HepG2 (cell line): Measurements from ENCODE around the gene YY1. TPM values are rescaled to one million over a fixed set of nuclear protein-coding genes. Genes with fewer than 3 reads are reported as not detected.
A peak's percentile ranks its signal among the peaks of the same experiment; 100 is the strongest.

Experiments used
- AHR ChIP-seq: IDR thresholded peaks from 2 replicates; pipeline ENCODE4 v1.6.1; 2018; ENCODE audit warnings: missing genetic modification reagents, missing compliant biosample characterization
- CHCHD3 ChIP-seq: sonication (generic); formaldehyde crosslinking; IDR thresholded peaks from 2 replicates; pipeline ENCODE4 v1.8.0; 2022; ENCODE audit warnings: mild to moderate bottlenecking, missing genetic modification reagents, moderate library complexity
- FOXA3 ChIP-seq: IDR thresholded peaks from 2 replicates; pipeline ENCODE4 v1.6.1; 2016; ENCODE audit warnings: missing genetic modification reagents, missing compliant biosample characterization
- ISX ChIP-seq: sonication (generic); formaldehyde crosslinking; conservative IDR thresholded peaks from 2 replicates; pipeline ENCODE4 v1.5.0; 2020; ENCODE audit warnings: missing genetic modification reagents
- NFKBIZ ChIP-seq: IDR thresholded peaks from 2 replicates; pipeline ENCODE4 v1.6.1; 2018; ENCODE audit warnings: missing genetic modification reagents, missing compliant biosample characterization
- YEATS2 ChIP-seq: sonication (generic); formaldehyde crosslinking; IDR thresholded peaks from 2 replicates; pipeline ENCODE4 v1.4.0; 2020; ENCODE audit warnings: missing genetic modification reagents, borderline replicate concordance
- ZNF317 ChIP-seq: sonication (generic); formaldehyde crosslinking; IDR thresholded peaks from 2 replicates; pipeline ENCODE4 v1.5.0; 2020; ENCODE audit warnings: mild to moderate bottlenecking, missing genetic modification reagents
- ZNF343 ChIP-seq: sonication (generic); formaldehyde crosslinking; IDR thresholded peaks from 2 replicates; pipeline ENCODE4 v1.4.0; 2020; ENCODE audit warnings: mild to moderate bottlenecking, missing genetic modification reagents
- ZNF414 ChIP-seq: sonication (generic); formaldehyde crosslinking; IDR thresholded peaks from 2 replicates; pipeline ENCODE4 v1.5.0; 2020; ENCODE audit warnings: missing genetic modification reagents
- ZNF557 ChIP-seq: sonication (generic); formaldehyde crosslinking; IDR thresholded peaks from 2 replicates; pipeline ENCODE4 v1.4.0; 2020; ENCODE audit warnings: missing genetic modification reagents
- polyA plus RNA-seq, 8 experiments: library from polyadenylated mRNA; depleted of rRNA in 3 of 8; stranded (reverse) in 7 of 8; unstranded in 1 of 8; fragments of >200 nt; fragmentation: Illumina TruSeq in 4 of 8; extraction: Trizol in 4 of 8; gene quantifications; 2 replicates each; pipeline versions ENCODE4 v1.2.1 to v1.2.3, GENCODE V29; 2011 to 2016; ENCODE audit warnings: low read depth in 4 of 8, missing spikeins in 1 of 8, mixed read lengths in 1 of 8; ENCODE audit not compliant: insufficient read depth in 1 of 8
- total RNA-seq, 5 experiments: library from RNA; depleted of rRNA; stranded (reverse); fragments of >200 nt; fragmentation: Illumina TruSeq; extraction: Trizol; gene quantifications; 2 replicates each; pipeline ENCODE4 v1.2.3, GENCODE V29; 2016; ENCODE audit warnings: low read depth in 1 of 5
- TF ChIP-seq, protein P1 (sequence below): sonication (generic); formaldehyde crosslinking; IDR thresholded peaks from 2 replicates; pipeline ENCODE4 v1.4.0; 2020; ENCODE audit warnings: missing genetic modification reagents
- TF ChIP-seq, protein P2 (sequence below): fragments of 450-650 bp; IDR thresholded peaks from 2 replicates; pipeline ENCODE4 v1.6.1; 2017; ENCODE audit warnings: mild to moderate bottlenecking
- TF ChIP-seq, protein P3 (sequence below): sonication (generic); formaldehyde crosslinking; IDR thresholded peaks from 2 replicates; pipeline ENCODE4 v1.5.1; 2020; ENCODE audit warnings: mild to moderate bottlenecking, missing genetic modification reagents

Gene YY1
- total and polyA plus RNA-seq, 2 of the 13 experiments (the other 11 are each of a cell fraction or from before 2014, with no cell fraction given): 29.4 to 68.1 TPM

DNA sequence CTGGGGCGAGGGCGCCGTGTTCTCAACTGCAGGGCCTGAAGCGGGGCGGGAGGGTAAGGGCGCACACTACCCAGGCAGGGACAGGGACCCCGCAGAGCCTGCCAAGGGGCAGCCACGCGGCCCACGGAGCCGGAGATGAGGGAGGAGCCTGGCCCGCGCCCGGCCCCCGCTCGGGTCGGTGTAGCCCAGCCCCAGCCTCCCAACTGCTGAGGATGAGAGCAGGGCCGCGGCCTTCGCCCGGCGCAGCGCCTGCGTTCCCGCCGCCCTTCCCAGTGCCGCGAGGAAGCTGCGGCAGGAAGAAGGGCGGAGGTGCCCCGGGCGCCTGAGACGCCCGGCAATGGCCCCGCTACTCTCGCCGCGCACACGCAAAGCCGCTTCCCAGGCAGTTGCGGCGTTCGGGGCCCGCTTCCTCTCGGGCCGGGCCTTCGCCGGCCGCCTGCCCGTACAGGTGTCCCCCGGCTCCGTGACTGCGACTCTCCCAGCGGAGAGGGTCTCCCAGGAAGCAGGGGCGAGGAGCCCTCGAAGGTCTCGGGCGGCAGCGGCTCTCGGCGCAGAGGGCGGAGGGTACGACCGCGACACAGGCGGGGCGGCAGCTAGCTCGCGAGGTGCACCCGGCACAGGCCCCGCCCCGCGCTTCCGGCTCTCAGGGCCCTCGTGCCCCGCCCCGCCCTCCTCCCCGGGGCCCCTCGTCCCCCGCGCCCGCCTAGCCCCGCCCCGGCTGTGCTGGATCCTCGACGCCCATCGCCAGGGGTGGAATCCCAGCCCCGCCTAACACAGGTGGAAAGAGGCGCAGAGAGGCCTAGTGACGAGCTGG is 24.8 kb upstream of the YY1 start (continued):
- TF ChIP-seq, protein P1, sequence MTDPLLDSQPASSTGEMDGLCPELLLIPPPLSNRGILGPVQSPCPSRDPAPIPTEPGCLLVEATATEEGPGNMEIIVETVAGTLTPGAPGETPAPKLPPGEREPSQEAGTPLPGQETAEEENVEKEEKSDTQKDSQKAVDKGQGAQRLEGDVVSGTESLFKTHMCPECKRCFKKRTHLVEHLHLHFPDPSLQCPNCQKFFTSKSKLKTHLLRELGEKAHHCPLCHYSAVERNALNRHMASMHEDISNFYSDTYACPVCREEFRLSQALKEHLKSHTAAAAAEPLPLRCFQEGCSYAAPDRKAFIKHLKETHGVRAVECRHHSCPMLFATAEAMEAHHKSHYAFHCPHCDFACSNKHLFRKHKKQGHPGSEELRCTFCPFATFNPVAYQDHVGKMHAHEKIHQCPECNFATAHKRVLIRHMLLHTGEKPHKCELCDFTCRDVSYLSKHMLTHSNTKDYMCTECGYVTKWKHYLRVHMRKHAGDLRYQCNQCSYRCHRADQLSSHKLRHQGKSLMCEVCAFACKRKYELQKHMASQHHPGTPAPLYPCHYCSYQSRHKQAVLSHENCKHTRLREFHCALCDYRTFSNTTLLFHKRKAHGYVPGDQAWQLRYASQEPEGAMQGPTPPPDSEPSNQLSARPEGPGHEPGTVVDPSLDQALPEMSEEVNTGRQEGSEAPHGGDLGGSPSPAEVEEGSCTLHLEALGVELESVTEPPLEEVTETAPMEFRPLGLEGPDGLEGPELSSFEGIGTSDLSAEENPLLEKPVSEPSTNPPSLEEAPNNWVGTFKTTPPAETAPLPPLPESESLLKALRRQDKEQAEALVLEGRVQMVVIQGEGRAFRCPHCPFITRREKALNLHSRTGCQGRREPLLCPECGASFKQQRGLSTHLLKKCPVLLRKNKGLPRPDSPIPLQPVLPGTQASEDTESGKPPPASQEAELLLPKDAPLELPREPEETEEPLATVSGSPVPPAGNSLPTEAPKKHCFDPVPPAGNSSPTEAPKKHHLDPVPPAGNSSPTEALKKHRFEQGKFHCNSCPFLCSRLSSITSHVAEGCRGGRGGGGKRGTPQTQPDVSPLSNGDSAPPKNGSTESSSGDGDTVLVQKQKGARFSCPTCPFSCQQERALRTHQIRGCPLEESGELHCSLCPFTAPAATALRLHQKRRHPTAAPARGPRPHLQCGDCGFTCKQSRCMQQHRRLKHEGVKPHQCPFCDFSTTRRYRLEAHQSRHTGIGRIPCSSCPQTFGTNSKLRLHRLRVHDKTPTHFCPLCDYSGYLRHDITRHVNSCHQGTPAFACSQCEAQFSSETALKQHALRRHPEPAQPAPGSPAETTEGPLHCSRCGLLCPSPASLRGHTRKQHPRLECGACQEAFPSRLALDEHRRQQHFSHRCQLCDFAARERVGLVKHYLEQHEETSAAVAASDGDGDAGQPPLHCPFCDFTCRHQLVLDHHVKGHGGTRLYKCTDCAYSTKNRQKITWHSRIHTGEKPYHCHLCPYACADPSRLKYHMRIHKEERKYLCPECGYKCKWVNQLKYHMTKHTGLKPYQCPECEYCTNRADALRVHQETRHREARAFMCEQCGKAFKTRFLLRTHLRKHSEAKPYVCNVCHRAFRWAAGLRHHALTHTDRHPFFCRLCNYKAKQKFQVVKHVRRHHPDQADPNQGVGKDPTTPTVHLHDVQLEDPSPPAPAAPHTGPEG (CRISPR knock-in tag): peak; percentile 86; the same call in 1 of the 2 replicates
- TF ChIP-seq, protein P2, sequence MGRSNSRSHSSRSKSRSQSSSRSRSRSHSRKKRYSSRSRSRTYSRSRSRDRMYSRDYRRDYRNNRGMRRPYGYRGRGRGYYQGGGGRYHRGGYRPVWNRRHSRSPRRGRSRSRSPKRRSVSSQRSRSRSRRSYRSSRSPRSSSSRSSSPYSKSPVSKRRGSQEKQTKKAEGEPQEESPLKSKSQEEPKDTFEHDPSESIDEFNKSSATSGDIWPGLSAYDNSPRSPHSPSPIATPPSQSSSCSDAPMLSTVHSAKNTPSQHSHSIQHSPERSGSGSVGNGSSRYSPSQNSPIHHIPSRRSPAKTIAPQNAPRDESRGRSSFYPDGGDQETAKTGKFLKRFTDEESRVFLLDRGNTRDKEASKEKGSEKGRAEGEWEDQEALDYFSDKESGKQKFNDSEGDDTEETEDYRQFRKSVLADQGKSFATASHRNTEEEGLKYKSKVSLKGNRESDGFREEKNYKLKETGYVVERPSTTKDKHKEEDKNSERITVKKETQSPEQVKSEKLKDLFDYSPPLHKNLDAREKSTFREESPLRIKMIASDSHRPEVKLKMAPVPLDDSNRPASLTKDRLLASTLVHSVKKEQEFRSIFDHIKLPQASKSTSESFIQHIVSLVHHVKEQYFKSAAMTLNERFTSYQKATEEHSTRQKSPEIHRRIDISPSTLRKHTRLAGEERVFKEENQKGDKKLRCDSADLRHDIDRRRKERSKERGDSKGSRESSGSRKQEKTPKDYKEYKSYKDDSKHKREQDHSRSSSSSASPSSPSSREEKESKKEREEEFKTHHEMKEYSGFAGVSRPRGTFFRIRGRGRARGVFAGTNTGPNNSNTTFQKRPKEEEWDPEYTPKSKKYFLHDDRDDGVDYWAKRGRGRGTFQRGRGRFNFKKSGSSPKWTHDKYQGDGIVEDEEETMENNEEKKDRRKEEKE: no peak
- TF ChIP-seq FOXA3 (CRISPR knock-in tag) (peak; percentile 53; the same call in 1 of the 2 replicates), YEATS2 (CRISPR knock-in tag) (peak; percentile 65; the same call in 1 of the 2 replicates), ISX (CRISPR knock-in tag) (no peak; the same call in 1 of the 2 replicates), ZNF317 (peak; percentile 24; the same call in 1 of the 2 replicates), AHR (peak; percentile 63; the same call in 1 of the 2 replicates), NFKBIZ (no peak), ZNF557 (no peak), ZNF343 (CRISPR knock-in tag) (no peak), CHCHD3 (CRISPR knock-in tag) (peak; percentile 94; the same call in 1 of the 2 replicates), ZNF414 (peak; percentile 83)
- TF ChIP-seq, protein P3, sequence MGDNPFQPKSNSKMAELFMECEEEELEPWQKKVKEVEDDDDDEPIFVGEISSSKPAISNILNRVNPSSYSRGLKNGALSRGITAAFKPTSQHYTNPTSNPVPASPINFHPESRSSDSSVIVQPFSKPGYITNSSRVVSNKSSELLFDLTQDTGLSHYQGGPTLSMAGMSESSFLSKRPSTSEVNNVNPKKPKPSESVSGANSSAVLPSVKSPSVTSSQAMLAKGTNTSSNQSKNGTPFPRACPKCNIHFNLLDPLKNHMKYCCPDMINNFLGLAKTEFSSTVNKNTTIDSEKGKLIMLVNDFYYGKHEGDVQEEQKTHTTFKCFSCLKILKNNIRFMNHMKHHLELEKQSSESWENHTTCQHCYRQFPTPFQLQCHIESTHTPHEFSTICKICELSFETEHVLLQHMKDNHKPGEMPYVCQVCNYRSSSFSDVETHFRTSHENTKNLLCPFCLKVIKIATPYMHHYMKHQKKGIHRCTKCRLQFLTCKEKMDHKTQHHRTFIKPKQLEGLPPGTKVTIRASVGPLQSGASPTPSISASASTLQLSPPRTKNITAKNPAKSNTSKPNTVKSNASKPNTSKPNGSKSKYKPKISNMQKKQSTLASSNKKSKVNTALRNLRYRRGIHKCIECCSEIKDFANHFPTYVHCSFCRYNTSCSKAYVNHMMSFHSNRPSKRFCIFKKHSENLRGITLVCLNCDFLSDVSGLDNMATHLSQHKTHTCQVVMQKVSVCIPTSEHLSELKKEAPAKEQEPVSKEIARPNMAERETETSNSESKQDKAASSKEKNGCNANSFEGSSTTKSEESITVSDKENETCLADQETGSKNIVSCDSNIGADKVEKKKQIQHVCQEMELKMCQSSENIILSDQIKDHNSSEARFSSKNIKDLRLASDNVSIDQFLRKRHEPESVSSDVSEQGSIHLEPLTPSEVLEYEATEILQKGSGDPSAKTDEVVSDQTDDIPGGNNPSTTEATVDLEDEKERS (CRISPR knock-in tag): no peak
